Muscle layer of colon (tissue), 2 donors: ENCODE results near the gene CCL28.
"Not testable (repeated sequence)": the region's sequence is repeated elsewhere in the genome, so short reads cannot be mapped to it uniquely, and the experiment has no call there.

Experiments used
- H3K27ac ChIP-seq: one replicate; pipeline ENCODE4 v1.7.0; 2013; ENCODE audit warnings: low read depth, mild to moderate bottlenecking, low read length, moderate library complexity
- H3K27me3 ChIP-seq, 2 donors: one replicate each; pipeline ENCODE4 v1.7.0; 2013; ENCODE audit warnings: low read length in 2 of 2, mild to moderate bottlenecking in 2 of 2; ENCODE audit not compliant: insufficient read depth in 2 of 2, control insufficient read depth in 1 of 2
- H3K36me3 ChIP-seq: one replicate; pipeline ENCODE4 v1.7.0; 2013; ENCODE audit warnings: mild to moderate bottlenecking, low read length; ENCODE audit not compliant: insufficient read depth
- H3K4me1 ChIP-seq: one replicate; pipeline ENCODE4 v1.7.0; 2013; ENCODE audit warnings: mild to moderate bottlenecking, low read length; ENCODE audit not compliant: insufficient read depth
- H3K4me3 ChIP-seq, 2 donors: one replicate each; pipeline ENCODE4 v1.7.0; 2013; ENCODE audit warnings: low read length in 2 of 2, low read depth in 1 of 2, mild to moderate bottlenecking in 1 of 2, moderate library complexity in 1 of 2
- H3K9ac ChIP-seq: one replicate; pipeline ENCODE4 v1.7.0; 2013; ENCODE audit warnings: low read length
- H3K9me3 ChIP-seq: one replicate; pipeline ENCODE4 v1.7.0; 2013; ENCODE audit warnings: mild to moderate bottlenecking, low read length
- donor health status: abdominal sarcoma.
- donor health status: Adenocarcinoma of cecum.

The CCL28 gene

DNA sequence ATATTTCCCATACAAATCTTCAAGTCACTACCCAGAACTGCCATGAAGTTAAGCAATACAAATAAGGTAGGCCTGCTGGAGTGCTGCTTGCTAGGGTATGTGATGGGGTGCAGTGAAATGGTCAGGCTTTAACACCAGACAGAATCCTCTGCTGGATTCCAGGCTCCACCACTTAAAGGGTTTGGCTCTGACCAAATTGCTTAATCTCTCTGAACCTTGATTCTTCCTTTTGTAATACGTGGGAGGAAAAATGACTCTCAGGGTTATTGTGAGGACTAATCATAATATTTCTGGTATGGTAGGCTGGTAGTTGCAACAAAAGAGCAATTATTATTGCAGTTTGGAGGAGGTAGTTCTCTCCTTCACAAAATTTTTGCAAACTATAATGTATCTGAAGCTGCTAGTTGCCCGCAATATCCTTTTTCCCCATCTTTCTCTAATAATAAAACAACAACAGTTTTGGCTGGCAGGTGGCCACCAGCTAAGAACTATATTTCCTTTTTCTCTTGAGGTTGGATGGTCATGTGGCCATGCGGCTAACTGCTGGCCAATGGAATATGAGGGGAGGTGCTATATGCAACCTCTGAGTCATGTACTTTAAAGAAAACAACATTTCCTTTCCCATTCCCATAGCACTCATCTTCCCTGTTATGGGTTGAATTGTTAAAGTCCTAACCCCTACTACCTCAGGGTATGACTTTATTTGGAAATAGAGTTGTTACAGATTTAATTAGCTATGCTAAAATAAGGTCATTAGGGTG lies 44.1 kb downstream of the CCL28 start:
- Histone ChIP-seq H3K4me3 (no peak overlapping the region), H3K36me3 (no peaks in the 10 kb centered on the region), H3K27me3 (no peaks in the 10 kb centered on the region), H3K4me1 (no peaks in the 10 kb centered on the region), H3K27ac (no peak overlapping the region), H3K9me3 (no peaks in the 10 kb centered on the region), H3K9ac (no peak overlapping the region)

DNA sequence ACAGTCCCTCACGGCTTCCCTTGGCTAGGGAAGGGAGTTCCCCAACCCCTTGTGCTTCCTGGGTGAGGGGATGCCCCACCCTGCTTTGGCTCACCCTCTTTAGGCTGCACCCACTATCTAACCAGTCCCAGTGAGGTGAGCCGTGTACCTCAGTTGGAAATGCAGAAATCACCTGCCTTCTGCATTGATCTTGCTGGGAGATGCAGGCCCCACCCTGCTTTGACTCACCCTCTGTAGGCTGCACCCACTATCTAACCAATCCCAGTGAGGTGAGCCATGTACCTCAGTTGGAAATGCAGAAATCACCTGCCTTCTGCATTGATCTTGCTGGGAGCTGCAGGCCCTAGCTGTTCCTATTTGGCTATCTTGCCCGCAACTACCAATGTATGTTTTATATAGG lies 44.7 kb downstream of the CCL28 start:
- Histone ChIP-seq H3K27me3 (no peaks in the 10 kb centered on the region), H3K9me3 (no peaks in the 10 kb centered on the region), H3K27ac (no peak overlapping the region), H3K4me3 (no peak overlapping the region), H3K36me3 (no peaks in the 10 kb centered on the region), H3K4me1 (no peaks in the 10 kb centered on the region), H3K9ac (no peak overlapping the region)

DNA sequence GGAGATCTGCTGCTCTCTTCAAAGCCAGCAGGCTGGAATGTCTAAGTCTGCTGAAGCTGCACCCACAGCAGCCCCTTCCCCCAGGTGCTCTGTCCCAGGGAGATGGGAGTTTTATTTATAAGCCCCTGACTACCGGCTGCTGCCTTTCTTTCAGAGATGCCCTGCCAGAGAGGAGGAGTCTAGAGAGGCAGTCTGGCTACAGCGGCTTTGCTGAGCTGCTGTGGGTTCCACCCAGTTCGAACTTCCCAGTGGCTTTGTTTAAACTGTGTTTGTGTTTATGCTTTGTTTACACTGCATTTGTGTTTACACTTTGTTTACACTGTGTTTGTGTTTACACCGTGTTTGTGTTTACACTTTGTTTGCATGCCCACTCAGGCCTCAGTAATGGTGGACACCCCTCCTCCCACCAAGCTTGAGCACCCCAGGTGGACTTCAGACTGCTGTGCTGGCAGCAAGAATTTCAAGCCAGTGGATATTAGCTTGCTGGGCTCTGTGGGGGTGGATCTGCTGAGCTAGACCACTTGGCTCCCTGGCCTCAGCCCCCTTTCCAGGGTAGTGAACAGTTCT lies 45.4 kb downstream of the CCL28 start:
- not testable (repeated sequence) for H3K27me3 ChIP-seq, H3K9ac ChIP-seq, H3K4me1 ChIP-seq, H3K27ac ChIP-seq, H3K9me3 ChIP-seq, H3K4me3 ChIP-seq, H3K36me3 ChIP-seq

DNA sequence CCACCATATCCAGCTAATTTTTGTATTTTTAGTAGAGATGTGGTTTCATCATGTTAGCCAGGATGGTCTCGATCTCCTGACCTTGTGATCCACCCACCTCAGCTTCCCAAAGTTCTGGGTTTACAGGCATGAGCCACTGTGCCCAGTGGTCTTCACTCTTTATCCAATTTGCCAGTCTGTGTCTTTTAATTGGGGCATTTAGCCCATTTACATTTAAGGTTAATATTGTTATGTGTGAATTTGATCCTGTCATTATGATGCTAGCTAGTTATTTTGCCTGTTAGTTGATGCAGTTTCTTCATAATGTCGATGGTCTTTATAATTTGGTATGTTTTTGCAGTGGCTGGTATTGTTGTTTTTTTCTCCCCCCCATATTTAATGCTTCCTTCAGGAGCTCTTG lies 47.0 kb downstream of the CCL28 start:
- H3K4me3 ChIP-seq, H3K9ac ChIP-seq, H3K27ac ChIP-seq, H3K36me3 ChIP-seq, H3K4me1 ChIP-seq, H3K9me3 ChIP-seq, H3K27me3 ChIP-seq: not testable (repeated sequence)

DNA sequence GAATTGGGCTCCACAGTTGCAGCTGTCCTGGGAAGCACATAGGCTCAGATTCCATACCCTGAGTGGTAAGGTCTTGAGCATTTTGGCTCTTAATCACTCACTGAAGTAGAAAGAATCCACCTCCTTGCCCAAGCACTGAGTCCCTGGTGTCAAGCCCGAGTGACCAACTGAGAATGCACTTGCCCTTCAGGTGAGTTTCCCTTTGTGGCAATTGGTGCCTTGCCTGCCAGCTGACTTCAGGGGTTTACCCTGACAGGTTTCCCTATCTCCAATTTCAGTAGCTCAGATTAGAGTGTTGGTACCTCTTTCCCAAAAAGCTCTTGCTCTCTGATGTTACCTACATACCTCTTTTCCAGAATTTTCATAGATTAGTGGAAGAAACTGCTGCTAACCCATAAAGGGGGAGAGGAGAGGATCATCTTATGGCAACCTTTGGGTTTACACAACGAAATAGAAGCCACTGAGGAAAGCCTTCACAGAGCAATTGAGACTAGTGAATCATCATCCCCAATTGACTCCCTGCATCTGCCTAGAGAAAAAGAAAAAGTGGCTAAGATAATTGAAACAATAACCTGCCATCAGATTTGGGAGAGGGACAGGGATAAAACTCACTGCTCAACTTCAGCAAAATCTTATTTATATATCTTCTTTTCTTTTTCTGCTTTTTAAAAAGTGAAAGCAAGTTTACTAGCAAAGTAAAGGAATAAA lies 48.6 kb downstream of the CCL28 start:
- H3K4me1 ChIP-seq: no peaks in the 10 kb centered on the region
- H3K9me3 ChIP-seq: no peaks in the 10 kb centered on the region
- no peak overlapping the region for H3K27ac ChIP-seq
- no peak overlapping the region for H3K4me3 ChIP-seq
- H3K9ac ChIP-seq: no peak overlapping the region
- no peaks in the 10 kb centered on the region for H3K27me3 ChIP-seq
- H3K36me3 ChIP-seq: no peaks in the 10 kb centered on the region

DNA sequence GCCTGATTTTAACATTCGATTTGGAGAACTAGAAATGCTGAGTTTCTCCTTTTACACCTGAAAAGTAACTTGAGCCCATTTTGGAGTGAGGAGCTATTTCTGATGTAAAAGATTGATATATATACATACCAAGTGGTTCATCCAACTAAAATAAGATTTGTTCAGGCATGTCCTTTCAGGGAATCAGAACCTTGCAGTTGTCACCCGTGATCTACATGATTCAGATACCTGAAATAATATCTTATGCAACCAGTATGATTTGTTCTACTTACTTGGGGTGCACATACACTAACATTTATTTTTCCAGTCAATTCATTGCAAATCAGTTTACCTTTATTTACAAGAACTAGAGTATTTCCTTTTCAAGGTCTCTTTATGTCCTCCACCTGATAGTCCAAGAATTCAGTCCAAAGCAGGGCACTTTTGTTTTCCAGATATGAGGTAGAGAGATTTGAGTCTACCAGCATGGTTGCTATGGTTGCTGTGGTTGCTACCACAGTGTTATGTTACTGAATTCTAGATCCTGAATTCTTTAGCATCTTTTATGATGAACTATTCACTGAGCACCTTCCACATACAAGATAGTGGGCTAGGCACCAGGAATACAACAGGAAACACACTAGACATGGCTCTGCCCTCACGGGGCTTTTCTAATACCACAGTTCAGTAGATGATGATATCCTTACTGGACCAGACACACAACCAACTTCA lies 49.3 kb downstream of the CCL28 start:
- H3K36me3 ChIP-seq: no peaks in the 10 kb centered on the region
- H3K4me1 ChIP-seq: no peaks in the 10 kb centered on the region
- H3K9me3 ChIP-seq: no peaks in the 10 kb centered on the region
- no peaks in the 10 kb centered on the region for H3K27me3 ChIP-seq
- no peak overlapping the region for H3K9ac ChIP-seq
- no peak overlapping the region for H3K4me3 ChIP-seq
- H3K27ac ChIP-seq: no peak overlapping the region

DNA sequence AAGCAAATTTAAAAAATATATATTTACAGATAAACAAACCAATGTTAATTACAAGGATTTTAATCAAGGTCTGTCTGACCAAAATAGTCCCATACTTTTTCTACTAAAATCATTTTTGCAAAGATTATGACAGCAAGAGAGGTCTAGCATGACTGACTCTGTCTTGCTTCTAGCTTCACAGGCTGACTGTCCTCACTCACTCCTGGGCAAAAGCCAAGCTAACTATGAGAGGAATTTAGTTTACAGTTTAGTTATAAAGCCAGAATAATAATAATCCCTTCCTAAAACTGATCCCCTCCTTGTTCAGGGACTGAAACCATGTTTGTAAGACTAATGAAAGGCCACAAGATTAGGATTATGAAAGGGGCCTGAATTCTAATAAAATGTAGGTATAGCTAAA lies 53.5 kb downstream of the CCL28 start:
- Histone ChIP-seq H3K9me3 (no peaks in the 10 kb centered on the region), H3K4me3 (no peak overlapping the region), H3K4me1 (no peaks in the 10 kb centered on the region), H3K27ac (no peak overlapping the region), H3K27me3 (no peaks in the 10 kb centered on the region), H3K9ac (no peak overlapping the region), H3K36me3 (no peaks in the 10 kb centered on the region)

DNA sequence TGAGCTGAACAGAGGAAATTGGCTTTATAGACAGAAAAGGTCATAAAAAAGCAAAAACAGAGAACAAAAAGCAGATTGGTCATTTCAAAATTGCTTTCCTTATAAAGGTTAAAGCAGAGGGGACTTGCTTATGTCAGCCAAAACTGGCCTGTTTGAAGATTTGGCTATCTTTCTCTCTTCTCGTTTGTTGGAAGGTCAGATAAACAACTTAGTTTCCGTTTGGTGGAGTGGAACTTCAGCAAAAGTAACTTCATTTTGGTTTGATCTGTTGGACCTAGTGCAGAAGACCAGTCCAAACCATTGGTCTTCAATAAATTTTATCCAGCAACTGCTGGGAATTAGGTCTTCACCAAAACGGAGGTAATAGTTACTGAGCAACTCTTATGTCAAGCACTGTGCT lies 53.9 kb downstream of the CCL28 start:
- no peak overlapping the region for H3K27ac ChIP-seq
- H3K9ac ChIP-seq: no peak overlapping the region
- no peaks in the 10 kb centered on the region for H3K36me3 ChIP-seq
- H3K4me1 ChIP-seq: no peaks in the 10 kb centered on the region
- H3K27me3 ChIP-seq: no peaks in the 10 kb centered on the region
- H3K9me3 ChIP-seq: no peaks in the 10 kb centered on the region
- no peak overlapping the region for H3K4me3 ChIP-seq

DNA sequence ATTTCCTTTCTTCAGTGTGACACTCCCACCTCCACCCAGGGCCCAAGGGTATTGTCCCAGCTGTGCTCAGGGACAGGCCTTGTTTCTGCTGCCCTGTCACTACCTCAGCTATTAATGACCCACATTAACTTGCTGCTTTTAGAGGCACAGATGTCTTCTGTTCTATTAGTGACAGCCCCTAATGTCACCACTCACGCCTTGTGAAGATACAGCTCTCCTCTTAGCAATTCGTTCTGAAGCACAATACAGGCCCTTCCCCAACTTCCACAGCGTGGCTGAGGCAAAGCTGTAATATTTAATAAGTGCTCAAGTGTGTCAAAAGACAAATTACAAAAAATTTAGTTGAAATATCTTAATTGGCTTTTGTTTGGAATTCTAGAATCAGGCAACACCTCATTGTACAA lies 54.3 kb downstream of the CCL28 start:
- no peaks in the 10 kb centered on the region for H3K36me3 ChIP-seq
- no peaks in the 10 kb centered on the region for H3K9me3 ChIP-seq
- H3K27me3 ChIP-seq: no peaks in the 10 kb centered on the region
- H3K4me1 ChIP-seq: no peaks in the 10 kb centered on the region
- H3K9ac ChIP-seq: no peak overlapping the region
- H3K4me3 ChIP-seq: no peak overlapping the region
- no peak overlapping the region for H3K27ac ChIP-seq

DNA sequence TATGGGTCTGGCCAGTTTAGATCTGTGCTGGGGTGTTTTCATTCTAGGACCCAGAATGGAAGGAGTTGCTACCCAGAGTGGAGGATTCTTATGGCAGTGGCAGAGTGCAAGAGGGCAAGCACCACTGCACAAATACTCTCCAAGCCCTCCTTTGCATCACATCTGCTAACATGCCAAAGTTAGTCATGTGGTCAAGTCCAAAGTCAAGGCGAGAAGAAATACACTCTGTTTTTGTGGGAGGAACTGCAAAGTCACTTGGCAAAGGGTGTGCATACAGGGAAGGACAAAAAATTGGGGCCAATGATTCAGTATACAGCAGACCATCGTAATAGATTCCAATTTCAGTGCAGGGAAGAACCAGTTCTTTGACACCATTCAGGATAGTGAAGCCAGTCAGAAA lies 55.1 kb downstream of the CCL28 start:
- H3K27ac ChIP-seq: no peak overlapping the region
- no peaks in the 10 kb centered on the region for H3K36me3 ChIP-seq
- H3K4me1 ChIP-seq: no peaks in the 10 kb centered on the region
- H3K27me3 ChIP-seq: no peaks in the 10 kb centered on the region
- no peak overlapping the region for H3K9ac ChIP-seq
- H3K9me3 ChIP-seq: no peaks in the 10 kb centered on the region
- H3K4me3 ChIP-seq: no peak overlapping the region

DNA sequence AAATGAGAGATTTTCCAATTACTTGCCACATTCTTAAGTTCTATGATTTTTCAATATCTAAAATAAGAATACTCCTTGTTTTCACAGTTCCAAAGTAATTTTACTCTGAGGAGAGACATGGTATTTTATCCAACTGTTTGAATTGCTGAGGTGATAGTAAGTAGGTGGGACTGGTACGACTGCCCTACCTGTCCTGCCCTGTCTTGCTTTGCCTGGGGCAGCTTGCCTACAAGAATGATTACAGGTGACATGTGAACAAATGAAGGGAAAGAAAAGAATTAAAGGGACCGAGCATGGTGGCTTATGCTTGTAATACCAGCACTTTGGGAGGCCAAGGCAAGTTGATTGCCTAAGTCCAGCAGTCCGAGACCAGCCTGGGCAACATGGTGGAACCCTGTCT lies 57.4 kb downstream of the CCL28 start:
- Histone ChIP-seq H3K36me3 (no peaks in the 10 kb centered on the region), H3K27me3 (no peaks in the 10 kb centered on the region), H3K4me1 (no peaks in the 10 kb centered on the region), H3K4me3 (no peak overlapping the region), H3K9me3 (no peaks in the 10 kb centered on the region), H3K9ac (no peak overlapping the region), H3K27ac (no peak overlapping the region)
